Measurements from ENCODE around the gene NEDD4. TPM values are rescaled to one million over a fixed set of nuclear protein-coding genes. Genes with fewer than 3 reads are reported as not detected.

NEDD4 gene
- polyA plus RNA-seq, 1 of the 3 experiments (the other 2 are of a cell fraction), result 12.9 TPM

- Histone ChIP-seq H3K9me3 (no peaks in the 10 kb centered on the region), H3K4me3 (ENCODE audit: low read depth in 2 of 2, low read length in 1 of 2) (no peak overlapping the region), H2AFZ (ENCODE audit: low read depth) (no peak overlapping the region), H3K79me2 (ENCODE audit: insufficient read depth) (no peaks in the 10 kb centered on the region), H3K36me3 (replicated peaks in 1 of 2; ENCODE audit: control insufficient read depth in 1 of 2, insufficient read depth in 2 of 2, low read length in 1 of 2) (no peaks in the 10 kb centered on the region), H3K4me2 (no peak overlapping the region), H3K27me3 (ENCODE audit: insufficient read depth) (no peaks in the 10 kb centered on the region), H3K9me2 (no peaks in the 10 kb centered on the region), H4K20me1 (ENCODE audit: insufficient read depth) (no peaks in the 10 kb centered on the region), H3K9ac (no peak overlapping the region), H3F3A (replicated peaks; ENCODE audit: insufficient read depth) (no peaks in the 10 kb centered on the region), H3K4me1 (ENCODE audit: control insufficient read depth in 1 of 2, insufficient read depth in 2 of 2, low read depth in 1 of 2, low read length in 1 of 2) (no peaks in the 10 kb centered on the region; a peak in 1 of 4 replicates), H3K27ac (ENCODE audit: low read depth in 2 of 2, low read length in 1 of 2) (no peak overlapping the region)
- no peak for DNase-seq
- ChIA-PET CTCF (interaction anchor here (1.2 kb wide), 1 partner anchor 36 kb away, joined by 3 read pairs; no protein-coding TSS in a partner anchor), POLR2A (no interaction called here)
- TF ChIP-seq USF2 (IDR thresholded peaks at IDR 0.05; ENCODE audit: borderline replicate concordance, low read depth, low read length), result no peak
- no peak for TF ChIP-seq POLR2AphosphoS5 (IDR thresholded peaks at IDR 0.05; ENCODE audit: low read depth, low read length)
- no peak for TF ChIP-seq JUND (IDR thresholded peaks at IDR 0.05)
- TF ChIP-seq GATA2 (CRISPR knock-in tag; IDR thresholded peaks at IDR 0.05), result no peak
- TF ChIP-seq MXI1 (IDR thresholded peaks at IDR 0.05; ENCODE audit: low read depth, low read length), result no peak
- TF ChIP-seq MEF2A (IDR thresholded peaks at IDR 0.05; ENCODE audit: borderline replicate concordance, low read depth), result no peak
- no peak for TF ChIP-seq NRF1 (IDR thresholded peaks at IDR 0.05; ENCODE audit: low read depth, low read length)
- WGBS (ENCODE audit: low lambda C conversion rate), result 73% methylated on average over 5 of the region's 5 CpGs
Observed at GRCh38 chr15:56017511-56017910, 24.1 kb upstream of the NEDD4 start.

GRCh38 chr15:56016281-56016680 lies 22.9 kb upstream of the NEDD4 start:
- no peaks in the 10 kb centered on the region for H3K9me2 ChIP-seq
- no peak overlapping the region for H3K4me3 ChIP-seq (ENCODE audit: low read depth in 2 of 2, low read length in 1 of 2)
- no peak overlapping the region for H3K4me2 ChIP-seq
- H3K79me2 ChIP-seq (ENCODE audit: insufficient read depth), result no peaks in the 10 kb centered on the region
- H3K4me1 ChIP-seq (ENCODE audit: control insufficient read depth in 1 of 2, insufficient read depth in 2 of 2, low read depth in 1 of 2, low read length in 1 of 2), result no peaks in the 10 kb centered on the region; a peak in 1 of 4 replicates
- 41% methylated on average over 3 of the region's 3 CpGs for WGBS (ENCODE audit: low lambda C conversion rate)
- H3K36me3 ChIP-seq (replicated peaks in 1 of 2; ENCODE audit: control insufficient read depth in 1 of 2, insufficient read depth in 2 of 2, low read length in 1 of 2), result no peaks in the 10 kb centered on the region
- H3K9ac ChIP-seq, result no peak overlapping the region
- no peak overlapping the region for H3K27ac ChIP-seq (ENCODE audit: low read depth in 2 of 2, low read length in 1 of 2)
- H3F3A ChIP-seq (replicated peaks; ENCODE audit: insufficient read depth), result no peaks in the 10 kb centered on the region
- no peak overlapping the region for H2AFZ ChIP-seq (ENCODE audit: low read depth)
- no peaks in the 10 kb centered on the region for H3K27me3 ChIP-seq (ENCODE audit: insufficient read depth)
- ChIA-PET CTCF (no interaction called here), POLR2A (no interaction called here)
- no peak for DNase-seq
- H4K20me1 ChIP-seq (ENCODE audit: insufficient read depth), result no peaks in the 10 kb centered on the region
- no peaks in the 10 kb centered on the region for H3K9me3 ChIP-seq
- TF ChIP-seq USF2 (IDR thresholded peaks at IDR 0.05; ENCODE audit: borderline replicate concordance, low read depth, low read length), result no peak
- TF ChIP-seq RAD21 (IDR thresholded peaks at IDR 0.05; ENCODE audit: low read length), result no peak
- TF ChIP-seq TEAD4 (IDR thresholded peaks at IDR 0.05; ENCODE audit: borderline replicate concordance, insufficient read depth), result no peak
- TF ChIP-seq GATA2 (CRISPR knock-in tag; IDR thresholded peaks at IDR 0.05), result no peak
- TF ChIP-seq FOXJ3 (CRISPR knock-in tag; IDR thresholded peaks at IDR 0.05), result no peak
- no peak for TF ChIP-seq EP300 (IDR thresholded peaks at IDR 0.05; ENCODE audit: borderline replicate concordance in 1 of 2, low read depth in 1 of 2, low read length in 1 of 2)
- TF ChIP-seq USF1 (IDR thresholded peaks at IDR 0.05; ENCODE audit: borderline replicate concordance, low read depth), result no peak
- TF ChIP-seq FOXM1 (IDR thresholded peaks at IDR 0.05; ENCODE audit: low read depth), result no peak
- no peak for TF ChIP-seq FOSL2 (IDR thresholded peaks at IDR 0.05; ENCODE audit: borderline replicate concordance, low read depth)
- no peak for TF ChIP-seq IRF3 (IDR thresholded peaks at IDR 0.05; ENCODE audit: low read depth, low read length)
- TF ChIP-seq CHD2 (IDR thresholded peaks at IDR 0.05; ENCODE audit: low read length, partially characterized antibody), result no peak
- no peak for TF ChIP-seq RCOR1 (IDR thresholded peaks at IDR 0.05; ENCODE audit: low read length)
- TF ChIP-seq RXRA (IDR thresholded peaks at IDR 0.05; ENCODE audit: borderline replicate concordance, low read depth), result no peak
- TF ChIP-seq NFIC (IDR thresholded peaks at IDR 0.05; ENCODE audit: borderline replicate concordance), result no peak
- no peak for TF ChIP-seq MXI1 (IDR thresholded peaks at IDR 0.05; ENCODE audit: low read depth, low read length)
- TF ChIP-seq MEF2A (IDR thresholded peaks at IDR 0.05; ENCODE audit: borderline replicate concordance, low read depth), result no peak
- no peak for TF ChIP-seq TCF12 (IDR thresholded peaks at IDR 0.05)
- TF ChIP-seq ZBTB33 (IDR thresholded peaks at IDR 0.05; ENCODE audit: borderline replicate concordance, low read depth), result no peak
